Thyroid gland (tissue), 4 donors: Measurements from ENCODE around the gene FAM72C.
"Not testable (repeated sequence)": the region's sequence is repeated elsewhere in the genome, so short reads cannot be mapped to it uniquely, and the experiment has no call there.

Experiments used
- POLR2A ChIP-seq, 2 donors: fragments of 450-650 bp; IDR thresholded peaks; one replicate each; pipeline ENCODE4 v1.6.1; 2017; ENCODE audit warnings: antibody characterized with exemption in 2 of 2, mild to moderate bottlenecking in 2 of 2, moderate library complexity in 1 of 2
- TF ChIP-seq, protein P1 (sequence below), 6 experiments: fragments of 200-600 bp in 3 of 6; fragments of 450-650 bp in 3 of 6; sonication (generic) in 3 of 6; IDR thresholded peaks; one replicate each; pipeline ENCODE4 v1.5.1; 2016 to 2019; ENCODE audit warnings: antibody characterized with exemption in 6 of 6, mild to moderate bottlenecking in 2 of 6, inconsistent platforms in 1 of 6, moderate library complexity in 1 of 6

DNA sequence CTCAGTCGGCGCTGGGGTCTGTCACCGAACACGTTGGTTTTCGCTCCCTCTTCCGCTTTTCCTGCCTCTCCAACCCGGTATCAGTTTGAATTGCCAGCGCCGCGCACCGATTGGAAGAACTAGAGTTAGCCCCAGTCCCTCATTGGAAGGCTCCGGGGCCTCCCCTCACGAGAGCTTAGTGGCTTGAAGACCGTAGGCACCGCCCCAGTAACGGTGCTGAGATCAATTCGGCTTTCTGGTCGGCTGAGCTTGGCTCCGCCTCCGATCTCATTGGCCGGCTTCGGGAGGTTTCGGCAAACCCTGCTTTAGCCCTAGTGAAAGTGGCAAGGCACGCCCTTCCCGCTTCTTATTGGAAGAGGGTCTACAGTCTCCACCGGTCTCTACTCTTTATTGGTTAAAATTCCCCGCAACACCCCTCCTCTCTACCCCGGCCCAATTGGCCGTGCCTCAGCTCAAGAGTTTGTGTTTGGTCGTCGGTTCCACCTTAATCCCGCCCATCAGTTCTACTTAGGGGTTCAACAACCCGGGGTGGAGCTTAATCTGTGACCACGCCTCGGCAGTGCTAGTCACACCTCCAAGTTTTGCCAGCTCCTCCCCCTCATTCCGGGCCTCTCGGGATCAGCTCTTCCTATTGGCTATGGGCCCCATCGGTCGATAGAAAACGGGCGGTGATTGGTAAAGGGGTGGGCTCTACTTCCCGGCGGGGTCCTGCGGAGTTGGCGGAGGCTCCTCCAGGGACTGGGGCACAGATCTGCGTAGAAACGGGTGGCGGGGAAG lies at the start of gene FAM72C:
- TF ChIP-seq, protein P1, sequence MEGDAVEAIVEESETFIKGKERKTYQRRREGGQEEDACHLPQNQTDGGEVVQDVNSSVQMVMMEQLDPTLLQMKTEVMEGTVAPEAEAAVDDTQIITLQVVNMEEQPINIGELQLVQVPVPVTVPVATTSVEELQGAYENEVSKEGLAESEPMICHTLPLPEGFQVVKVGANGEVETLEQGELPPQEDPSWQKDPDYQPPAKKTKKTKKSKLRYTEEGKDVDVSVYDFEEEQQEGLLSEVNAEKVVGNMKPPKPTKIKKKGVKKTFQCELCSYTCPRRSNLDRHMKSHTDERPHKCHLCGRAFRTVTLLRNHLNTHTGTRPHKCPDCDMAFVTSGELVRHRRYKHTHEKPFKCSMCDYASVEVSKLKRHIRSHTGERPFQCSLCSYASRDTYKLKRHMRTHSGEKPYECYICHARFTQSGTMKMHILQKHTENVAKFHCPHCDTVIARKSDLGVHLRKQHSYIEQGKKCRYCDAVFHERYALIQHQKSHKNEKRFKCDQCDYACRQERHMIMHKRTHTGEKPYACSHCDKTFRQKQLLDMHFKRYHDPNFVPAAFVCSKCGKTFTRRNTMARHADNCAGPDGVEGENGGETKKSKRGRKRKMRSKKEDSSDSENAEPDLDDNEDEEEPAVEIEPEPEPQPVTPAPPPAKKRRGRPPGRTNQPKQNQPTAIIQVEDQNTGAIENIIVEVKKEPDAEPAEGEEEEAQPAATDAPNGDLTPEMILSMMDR (IDR thresholded peaks at IDR 0.05), result not testable (repeated sequence)
- TF ChIP-seq POLR2A (IDR thresholded peaks at IDR 0.05), result not testable (repeated sequence)
